K562 (cell line): ENCODE data around the gene KRTAP10-4. TPM values are rescaled to one million over a fixed set of nuclear protein-coding genes. Genes with fewer than 3 reads are reported as not detected.
A peak's percentile ranks its signal among the peaks of the same experiment; 100 is the strongest.

ENCODE experiments used
- BRCA1 ChIP-seq, 2 experiments: fragments of 450-650 bp in 1 of 2; sonication (generic) in 1 of 2; formaldehyde crosslinking in 1 of 2; IDR thresholded peaks; 2 replicates each; pipeline versions ENCODE4 v1.5.0 to v1.6.1; 2017 to 2020; ENCODE audit warnings: mild to moderate bottlenecking in 1 of 2, missing genetic modification reagents in 1 of 2
- EWSR1 ChIP-seq: fragments of 450-650 bp; IDR thresholded peaks from 2 replicates; pipeline ENCODE4 v1.6.1; 2018; ENCODE audit warnings: borderline replicate concordance, mild to moderate bottlenecking, low read depth, moderate library complexity; ENCODE audit not compliant: partially characterized antibody
- FOSL1 ChIP-seq: fragments of 200-800 bp; sonication (Bioruptor generic); conservative IDR thresholded peaks from 2 replicates; pipeline ENCODE4 v1.6.1; 2016; ENCODE audit warnings: missing genetic modification characterization, missing compliant biosample characterization
- HSF4 ChIP-seq: fragments of 250-450 bp; sonication (Bioruptor Pico); IDR thresholded peaks from 2 replicates; pipeline ENCODE4 v2.1.2; 2022; ENCODE audit warnings: mild to moderate bottlenecking, moderate library complexity, borderline replicate concordance
- JUND ChIP-seq, 2 experiments: IDR thresholded peaks; 2 replicates in 1 of 2; 3 replicates in 1 of 2; pipeline ENCODE4 v1.6.1; 2011; ENCODE audit warnings: borderline replicate concordance in 2 of 2, low read depth in 2 of 2, low read length in 2 of 2, improper control_type of control experiment in 1 of 2, missing biosample characterization in 1 of 2, missing genetic modification characterization in 1 of 2, missing genetic modification reagents in 1 of 2
- MTA3 ChIP-seq: fragments of 450-650 bp; formaldehyde crosslinking; IDR thresholded peaks from 2 replicates; pipeline ENCODE4 v1.6.1; 2017; ENCODE audit warnings: mild to moderate bottlenecking, borderline replicate concordance
- NRF1 ChIP-seq, 2 experiments: fragments of 450-650 bp; IDR thresholded peaks in 1 of 2; conservative IDR thresholded peaks in 1 of 2; 2 replicates each; pipeline ENCODE4 v1.6.1; 2014; ENCODE audit warnings: mild to moderate bottlenecking in 2 of 2
- TAF9B ChIP-seq: fragments of 450-650 bp; IDR thresholded peaks from 2 replicates; pipeline ENCODE4 v1.6.1; 2018; ENCODE audit warnings: mild to moderate bottlenecking; ENCODE audit not compliant: partially characterized antibody
- TEAD1 ChIP-seq, 2 experiments: fragments of 450-650 bp in 1 of 2; sonication (generic) in 1 of 2; formaldehyde crosslinking; IDR thresholded peaks; 2 replicates each; pipeline versions ENCODE4 v1.4.0 to v1.8.0; 2020 to 2022; ENCODE audit warnings: mild to moderate bottlenecking in 2 of 2, missing genetic modification reagents in 1 of 2
- ZNF143 ChIP-seq: sonication (generic); formaldehyde crosslinking; IDR thresholded peaks from 2 replicates; pipeline ENCODE4 v1.9.0; 2022; ENCODE audit warnings: mild to moderate bottlenecking, missing genetic modification reagents
- ZNF174 ChIP-seq: fragments of 250-450 bp; sonication (Bioruptor Pico); IDR thresholded peaks from 2 replicates; pipeline ENCODE4 v1.4.0; 2020; ENCODE audit warnings: mild to moderate bottlenecking
- polyA plus RNA-seq, 8 experiments: library from polyadenylated mRNA; depleted of rRNA in 4 of 8; stranded (reverse) in 5 of 8; unstranded in 3 of 8; fragments of >200 nt; fragmentation: Nextera tagmentation in 2 of 8; fragmentation: Illumina TruSeq in 1 of 8; extraction: Ambion mirVana in 2 of 8; extraction: Trizol in 1 of 8; gene quantifications; 2 replicates each; pipeline versions ENCODE4 v1.2.1 to v1.2.3, GENCODE V29; 2011 to 2014; ENCODE audit warnings: inconsistent platforms in 1 of 8, missing spikeins in 1 of 8
- total RNA-seq, 7 experiments: library from RNA; depleted of rRNA in 6 of 7; stranded (reverse); fragments of >200 nt in 6 of 7; fragmentation: Illumina TruSeq in 2 of 7; extraction: Trizol in 2 of 7; gene quantifications; 2 replicates each; pipeline versions ENCODE4 v1.2.1 to v1.2.3, GENCODE V29; 2011 to 2021; ENCODE audit warnings: low replicate concordance in 1 of 7
- TF ChIP-seq, protein P1 (sequence below): fragments of 450-650 bp; IDR thresholded peaks from 2 replicates; pipeline ENCODE4 v1.6.1; 2016
- TF ChIP-seq, protein P2 (sequence below): fragments of 250-450 bp; sonication (Bioruptor Pico); IDR thresholded peaks from 2 replicates; pipeline ENCODE4 v1.8.0; 2021; ENCODE audit warnings: moderate library complexity, mild to moderate bottlenecking, inconsistent platforms
- TF ChIP-seq, protein P3 (sequence below): sonication (generic); formaldehyde crosslinking; IDR thresholded peaks from 2 replicates; pipeline ENCODE4 v1.8.0; 2023; ENCODE audit warnings: mild to moderate bottlenecking, missing genetic modification reagents
- TF ChIP-seq, protein P4 (sequence below): fragments of 250-450 bp; sonication (Bioruptor Pico); IDR thresholded peaks from 2 replicates; pipeline ENCODE4 v1.8.0; 2021; ENCODE audit warnings: mild to moderate bottlenecking, moderate library complexity
- TF ChIP-seq, protein P5 (sequence below): fragments of 250-450 bp; sonication (Bioruptor Pico); IDR thresholded peaks from 2 replicates; pipeline ENCODE4 v1.4.0; 2020
- TF ChIP-seq, protein P6 (sequence below): fragments of 450-650 bp; formaldehyde crosslinking; IDR thresholded peaks from 2 replicates; pipeline ENCODE4 v1.4.0; 2020; ENCODE audit warnings: mild to moderate bottlenecking, moderate library complexity

Gene KRTAP10-4
- total and polyA plus RNA-seq, 9 of the 15 experiments (the other 6 are each of a cell fraction or from before 2014, with no cell fraction given) = not detected

DNA sequence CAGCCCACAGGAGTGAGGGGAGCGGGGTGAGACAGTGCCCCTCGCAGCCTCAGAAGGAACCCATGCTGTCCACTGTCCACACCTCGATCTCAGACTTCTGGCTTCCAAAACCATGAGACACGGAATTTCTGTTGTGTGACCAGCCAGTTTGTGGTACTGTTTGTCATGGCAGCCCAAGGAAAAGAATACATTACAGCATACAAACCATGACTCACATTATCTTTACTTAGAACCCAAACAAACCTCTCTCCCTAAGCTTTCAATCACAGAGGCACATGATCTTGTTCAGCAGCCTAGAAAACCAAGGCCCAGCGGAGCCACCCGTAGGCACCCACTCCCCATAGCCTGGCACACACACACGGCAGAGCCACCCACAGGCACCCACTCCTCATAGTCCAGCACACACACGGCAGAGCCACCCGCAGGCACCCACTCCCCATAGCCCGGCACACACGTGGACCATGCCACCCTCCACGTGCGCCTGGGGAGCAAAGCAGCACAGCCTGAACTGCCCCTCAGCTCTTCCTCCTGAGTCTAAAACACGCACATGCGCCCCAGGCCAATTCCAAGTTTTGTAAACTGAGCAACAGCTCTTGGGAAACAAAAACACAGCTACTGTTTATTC is 458 bp upstream of the KRTAP10-4 start (continued):
- TF ChIP-seq FOSL1 (peak; percentile 79), NRF1 (conservative IDR thresholded peaks at IDR 0.05 in 1 of 2, IDR thresholded peaks at IDR 0.05 in 1 of 2) (peak; percentile 45 to 50), MTA3 (no peak), HSF4 (CRISPR knock-in tag) (no peak), TAF9B (no peak), ZNF174 (CRISPR knock-in tag) (no peak), BRCA1 (IDR thresholded peaks at IDR 0.05) (no peak), BRCA1 (CRISPR knock-in tag; IDR thresholded peaks at IDR 0.05) (no peak), JUND (IDR thresholded peaks at IDR 0.05; ENCODE audit: borderline replicate concordance, low read depth, low read length) (no peak), JUND (tag; IDR thresholded peaks at IDR 0.05; ENCODE audit: borderline replicate concordance, low read depth, low read length) (0 out of 3 replicates have a peak, but pooled peaks have one; percentile 20), EWSR1 (no peak), ZNF143 (CRISPR knock-in tag) (no peak), TEAD1 (CRISPR knock-in tag; IDR thresholded peaks at IDR 0.05) (no peak)
- TF ChIP-seq, protein P1, sequence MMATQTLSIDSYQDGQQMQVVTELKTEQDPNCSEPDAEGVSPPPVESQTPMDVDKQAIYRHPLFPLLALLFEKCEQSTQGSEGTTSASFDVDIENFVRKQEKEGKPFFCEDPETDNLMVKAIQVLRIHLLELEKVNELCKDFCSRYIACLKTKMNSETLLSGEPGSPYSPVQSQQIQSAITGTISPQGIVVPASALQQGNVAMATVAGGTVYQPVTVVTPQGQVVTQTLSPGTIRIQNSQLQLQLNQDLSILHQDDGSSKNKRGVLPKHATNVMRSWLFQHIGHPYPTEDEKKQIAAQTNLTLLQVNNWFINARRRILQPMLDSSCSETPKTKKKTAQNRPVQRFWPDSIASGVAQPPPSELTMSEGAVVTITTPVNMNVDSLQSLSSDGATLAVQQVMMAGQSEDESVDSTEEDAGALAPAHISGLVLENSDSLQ = peak; percentile 23; the same call in 1 of the 2 replicates
- TF ChIP-seq, protein P2, sequence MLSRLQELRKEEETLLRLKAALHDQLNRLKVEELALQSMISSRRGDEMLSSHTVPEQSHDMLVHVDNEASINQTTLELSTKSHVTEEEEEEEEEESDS (CRISPR knock-in tag) = no peak
- TF ChIP-seq, protein P3, sequence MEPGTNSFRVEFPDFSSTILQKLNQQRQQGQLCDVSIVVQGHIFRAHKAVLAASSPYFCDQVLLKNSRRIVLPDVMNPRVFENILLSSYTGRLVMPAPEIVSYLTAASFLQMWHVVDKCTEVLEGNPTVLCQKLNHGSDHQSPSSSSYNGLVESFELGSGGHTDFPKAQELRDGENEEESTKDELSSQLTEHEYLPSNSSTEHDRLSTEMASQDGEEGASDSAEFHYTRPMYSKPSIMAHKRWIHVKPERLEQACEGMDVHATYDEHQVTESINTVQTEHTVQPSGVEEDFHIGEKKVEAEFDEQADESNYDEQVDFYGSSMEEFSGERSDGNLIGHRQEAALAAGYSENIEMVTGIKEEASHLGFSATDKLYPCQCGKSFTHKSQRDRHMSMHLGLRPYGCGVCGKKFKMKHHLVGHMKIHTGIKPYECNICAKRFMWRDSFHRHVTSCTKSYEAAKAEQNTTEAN = no peak
- TF ChIP-seq, protein P4, sequence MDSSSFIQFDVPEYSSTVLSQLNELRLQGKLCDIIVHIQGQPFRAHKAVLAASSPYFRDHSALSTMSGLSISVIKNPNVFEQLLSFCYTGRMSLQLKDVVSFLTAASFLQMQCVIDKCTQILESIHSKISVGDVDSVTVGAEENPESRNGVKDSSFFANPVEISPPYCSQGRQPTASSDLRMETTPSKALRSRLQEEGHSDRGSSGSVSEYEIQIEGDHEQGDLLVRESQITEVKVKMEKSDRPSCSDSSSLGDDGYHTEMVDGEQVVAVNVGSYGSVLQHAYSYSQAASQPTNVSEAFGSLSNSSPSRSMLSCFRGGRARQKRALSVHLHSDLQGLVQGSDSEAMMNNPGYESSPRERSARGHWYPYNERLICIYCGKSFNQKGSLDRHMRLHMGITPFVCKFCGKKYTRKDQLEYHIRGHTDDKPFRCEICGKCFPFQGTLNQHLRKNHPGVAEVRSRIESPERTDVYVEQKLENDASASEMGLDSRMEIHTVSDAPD (CRISPR knock-in tag) = no peak
- TF ChIP-seq, protein P5, sequence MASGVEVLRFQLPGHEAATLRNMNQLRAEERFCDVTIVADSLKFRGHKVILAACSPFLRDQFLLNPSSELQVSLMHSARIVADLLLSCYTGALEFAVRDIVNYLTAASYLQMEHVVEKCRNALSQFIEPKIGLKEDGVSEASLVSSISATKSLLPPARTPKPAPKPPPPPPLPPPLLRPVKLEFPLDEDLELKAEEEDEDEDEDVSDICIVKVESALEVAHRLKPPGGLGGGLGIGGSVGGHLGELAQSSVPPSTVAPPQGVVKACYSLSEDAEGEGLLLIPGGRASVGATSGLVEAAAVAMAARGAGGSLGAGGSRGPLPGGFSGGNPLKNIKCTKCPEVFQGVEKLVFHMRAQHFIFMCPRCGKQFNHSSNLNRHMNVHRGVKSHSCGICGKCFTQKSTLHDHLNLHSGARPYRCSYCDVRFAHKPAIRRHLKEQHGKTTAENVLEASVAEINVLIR (CRISPR knock-in tag) = no peak
- TF ChIP-seq, protein P6, sequence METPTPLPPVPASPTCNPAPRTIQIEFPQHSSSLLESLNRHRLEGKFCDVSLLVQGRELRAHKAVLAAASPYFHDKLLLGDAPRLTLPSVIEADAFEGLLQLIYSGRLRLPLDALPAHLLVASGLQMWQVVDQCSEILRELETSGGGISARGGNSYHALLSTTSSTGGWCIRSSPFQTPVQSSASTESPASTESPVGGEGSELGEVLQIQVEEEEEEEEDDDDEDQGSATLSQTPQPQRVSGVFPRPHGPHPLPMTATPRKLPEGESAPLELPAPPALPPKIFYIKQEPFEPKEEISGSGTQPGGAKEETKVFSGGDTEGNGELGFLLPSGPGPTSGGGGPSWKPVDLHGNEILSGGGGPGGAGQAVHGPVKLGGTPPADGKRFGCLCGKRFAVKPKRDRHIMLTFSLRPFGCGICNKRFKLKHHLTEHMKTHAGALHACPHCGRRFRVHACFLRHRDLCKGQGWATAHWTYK = no peak
